ENCODE data around the gene RTL10. TPM values are rescaled to one million over a fixed set of nuclear protein-coding genes. Genes with fewer than 3 reads are reported as not detected.

RTL10 gene
- total and polyA plus RNA-seq, 2 of the 13 experiments (the other 11 are each of a cell fraction or from before 2014, with no cell fraction given), result 14.1 to 15.8 TPM

GRCh38 chr22:19855504-19856409 lies 1.1 kb upstream of the RTL10 start (continued):
- TF ChIP-seq ZKSCAN8 (CRISPR knock-in tag; IDR thresholded peaks at IDR 0.05; ENCODE audit: borderline replicate concordance), result no peak
- no peak for TF ChIP-seq NFKBIZ (CRISPR knock-in tag; IDR thresholded peaks at IDR 0.05)
- no peak for TF ChIP-seq ZNF333 (CRISPR knock-in tag; IDR thresholded peaks at IDR 0.05; ENCODE audit: borderline replicate concordance)
- TF ChIP-seq FOXO1 (CRISPR knock-in tag; IDR thresholded peaks at IDR 0.05), result no peak; the same call in 1 of the 2 replicates
- TF ChIP-seq NFIC (IDR thresholded peaks at IDR 0.05; ENCODE audit: low read length), result peak; percentile 71
- TF ChIP-seq ZNF282 (IDR thresholded peaks at IDR 0.05; ENCODE audit: partially characterized antibody), result no peak
- TF ChIP-seq MED1 (CRISPR knock-in tag; IDR thresholded peaks at IDR 0.05), result peak; percentile 75
- TF ChIP-seq, protein P1, sequence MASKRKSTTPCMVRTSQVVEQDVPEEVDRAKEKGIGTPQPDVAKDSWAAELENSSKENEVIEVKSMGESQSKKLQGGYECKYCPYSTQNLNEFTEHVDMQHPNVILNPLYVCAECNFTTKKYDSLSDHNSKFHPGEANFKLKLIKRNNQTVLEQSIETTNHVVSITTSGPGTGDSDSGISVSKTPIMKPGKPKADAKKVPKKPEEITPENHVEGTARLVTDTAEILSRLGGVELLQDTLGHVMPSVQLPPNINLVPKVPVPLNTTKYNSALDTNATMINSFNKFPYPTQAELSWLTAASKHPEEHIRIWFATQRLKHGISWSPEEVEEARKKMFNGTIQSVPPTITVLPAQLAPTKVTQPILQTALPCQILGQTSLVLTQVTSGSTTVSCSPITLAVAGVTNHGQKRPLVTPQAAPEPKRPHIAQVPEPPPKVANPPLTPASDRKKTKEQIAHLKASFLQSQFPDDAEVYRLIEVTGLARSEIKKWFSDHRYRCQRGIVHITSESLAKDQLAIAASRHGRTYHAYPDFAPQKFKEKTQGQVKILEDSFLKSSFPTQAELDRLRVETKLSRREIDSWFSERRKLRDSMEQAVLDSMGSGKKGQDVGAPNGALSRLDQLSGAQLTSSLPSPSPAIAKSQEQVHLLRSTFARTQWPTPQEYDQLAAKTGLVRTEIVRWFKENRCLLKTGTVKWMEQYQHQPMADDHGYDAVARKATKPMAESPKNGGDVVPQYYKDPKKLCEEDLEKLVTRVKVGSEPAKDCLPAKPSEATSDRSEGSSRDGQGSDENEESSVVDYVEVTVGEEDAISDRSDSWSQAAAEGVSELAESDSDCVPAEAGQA (IDR thresholded peaks at IDR 0.05; ENCODE audit: low read depth), result no peak
- TF ChIP-seq, protein P1 (CRISPR knock-in tag; IDR thresholded peaks at IDR 0.05; ENCODE audit: borderline replicate concordance), result no peak
- TF ChIP-seq NFYC (CRISPR knock-in tag; IDR thresholded peaks at IDR 0.05), result no peak
- TF ChIP-seq KLF16 (CRISPR knock-in tag; IDR thresholded peaks at IDR 0.05), result peak in 1 of 2 experiments; percentile 38; a peak in 1 of 4 replicates
- TF ChIP-seq ZBTB8A (CRISPR knock-in tag; IDR thresholded peaks at IDR 0.05; ENCODE audit: borderline replicate concordance, low read depth), result 0 out of 2 replicates have a peak, but pooled peaks have one; percentile 2
- TF ChIP-seq RELA (CRISPR knock-in tag; IDR thresholded peaks at IDR 0.05), result no peak
- TF ChIP-seq PLSCR1 (CRISPR knock-in tag; IDR thresholded peaks at IDR 0.05; ENCODE audit: borderline replicate concordance), result no peak
- TF ChIP-seq ZNF501 (CRISPR knock-in tag; IDR thresholded peaks at IDR 0.05), result no peak; the same call in 1 of the 2 replicates
- no peak for TF ChIP-seq POLR2AphosphoS2 (IDR thresholded peaks at IDR 0.05; ENCODE audit: low read depth, low read length)
- TF ChIP-seq, protein P2, sequence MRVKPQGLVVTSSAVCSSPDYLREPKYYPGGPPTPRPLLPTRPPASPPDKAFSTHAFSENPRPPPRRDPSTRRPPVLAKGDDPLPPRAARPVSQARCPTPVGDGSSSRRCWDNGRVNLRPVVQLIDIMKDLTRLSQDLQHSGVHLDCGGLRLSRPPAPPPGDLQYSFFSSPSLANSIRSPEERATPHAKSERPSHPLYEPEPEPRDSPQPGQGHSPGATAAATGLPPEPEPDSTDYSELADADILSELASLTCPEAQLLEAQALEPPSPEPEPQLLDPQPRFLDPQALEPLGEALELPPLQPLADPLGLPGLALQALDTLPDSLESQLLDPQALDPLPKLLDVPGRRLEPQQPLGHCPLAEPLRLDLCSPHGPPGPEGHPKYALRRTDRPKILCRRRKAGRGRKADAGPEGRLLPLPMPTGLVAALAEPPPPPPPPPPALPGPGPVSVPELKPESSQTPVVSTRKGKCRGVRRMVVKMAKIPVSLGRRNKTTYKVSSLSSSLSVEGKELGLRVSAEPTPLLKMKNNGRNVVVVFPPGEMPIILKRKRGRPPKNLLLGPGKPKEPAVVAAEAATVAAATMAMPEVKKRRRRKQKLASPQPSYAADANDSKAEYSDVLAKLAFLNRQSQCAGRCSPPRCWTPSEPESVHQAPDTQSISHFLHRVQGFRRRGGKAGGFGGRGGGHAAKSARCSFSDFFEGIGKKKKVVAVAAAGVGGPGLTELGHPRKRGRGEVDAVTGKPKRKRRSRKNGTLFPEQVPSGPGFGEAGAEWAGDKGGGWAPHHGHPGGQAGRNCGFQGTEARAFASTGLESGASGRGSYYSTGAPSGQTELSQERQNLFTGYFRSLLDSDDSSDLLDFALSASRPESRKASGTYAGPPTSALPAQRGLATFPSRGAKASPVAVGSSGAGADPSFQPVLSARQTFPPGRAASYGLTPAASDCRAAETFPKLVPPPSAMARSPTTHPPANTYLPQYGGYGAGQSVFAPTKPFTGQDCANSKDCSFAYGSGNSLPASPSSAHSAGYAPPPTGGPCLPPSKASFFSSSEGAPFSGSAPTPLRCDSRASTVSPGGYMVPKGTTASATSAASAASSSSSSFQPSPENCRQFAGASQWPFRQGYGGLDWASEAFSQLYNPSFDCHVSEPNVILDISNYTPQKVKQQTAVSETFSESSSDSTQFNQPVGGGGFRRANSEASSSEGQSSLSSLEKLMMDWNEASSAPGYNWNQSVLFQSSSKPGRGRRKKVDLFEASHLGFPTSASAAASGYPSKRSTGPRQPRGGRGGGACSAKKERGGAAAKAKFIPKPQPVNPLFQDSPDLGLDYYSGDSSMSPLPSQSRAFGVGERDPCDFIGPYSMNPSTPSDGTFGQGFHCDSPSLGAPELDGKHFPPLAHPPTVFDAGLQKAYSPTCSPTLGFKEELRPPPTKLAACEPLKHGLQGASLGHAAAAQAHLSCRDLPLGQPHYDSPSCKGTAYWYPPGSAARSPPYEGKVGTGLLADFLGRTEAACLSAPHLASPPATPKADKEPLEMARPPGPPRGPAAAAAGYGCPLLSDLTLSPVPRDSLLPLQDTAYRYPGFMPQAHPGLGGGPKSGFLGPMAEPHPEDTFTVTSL (CRISPR knock-in tag; IDR thresholded peaks at IDR 0.05; ENCODE audit: borderline replicate concordance), result peak; percentile 66

All from HepG2 (cell line).